Mucosa of gallbladder (tissue), 1 donor: ENCODE measurements around the gene PMAIP1. TPM values are rescaled to one million over a fixed set of nuclear protein-coding genes. Genes with fewer than 3 reads are reported as not detected.
"Not testable (repeated sequence)": the region's sequence is repeated elsewhere in the genome, so short reads cannot be mapped to it uniquely, and the experiment has no call there.

Experiments used
- DNase-seq: peaks from one replicate; pipeline ENCODE4 v3.0.0-alpha.2; 2020; ENCODE audit warnings: low spot score
- total RNA-seq: library from RNA; stranded (reverse); gene quantifications from one replicate; pipeline ENCODE4 v1.2.1, GENCODE V29; 2021
- donor health status: DM: no; HTN: no; CAD: no.

Gene PMAIP1
- total RNA-seq, 1 donor from 2014 or later: 1.4 TPM

- DNase-seq: no peak
Measured at GRCh38 chr18:59884351-59884750, 15.4 kb upstream of the PMAIP1 start.

- DNase-seq: no peak
Measured at GRCh38 chr18:59885579-59886163, 14.1 kb upstream of the PMAIP1 start.

- not testable (repeated sequence) for DNase-seq
Measured at GRCh38 chr18:59886399-59886798, 13.4 kb upstream of the PMAIP1 start.

- DNase-seq: no peak
Measured at GRCh38 chr18:59892123-59892522, 7.7 kb upstream of the PMAIP1 start.

GRCh38 chr18:59893971-59894370 lies 5.8 kb upstream of the PMAIP1 start:
- no peak for DNase-seq

- no peak for DNase-seq
Measured at GRCh38 chr18:59897321-59897954, 2.4 kb upstream of the PMAIP1 start.

- DNase-seq: no peak
Measured at GRCh38 chr18:59898093-59898492, 1.7 kb upstream of the PMAIP1 start.

GRCh38 chr18:59898609-59899297 lies 1.0 kb upstream of the PMAIP1 start:
- DNase-seq: no peak

GRCh38 chr18:59900222-59901128 lies 679 bp downstream of the PMAIP1 start:
- DNase-seq: peak; percentile 23

- DNase-seq: no peak
Measured at GRCh38 chr18:59902131-59902992, 2.6 kb downstream of the PMAIP1 start.

GRCh38 chr18:59902993-59903610 lies 3.3 kb downstream of the PMAIP1 start:
- DNase-seq: no peak

GRCh38 chr18:59904011-59904601 lies 4.3 kb downstream of the PMAIP1 start:
- no peak for DNase-seq

- DNase-seq: no peak
Measured at GRCh38 chr18:59905686-59906091, 5.9 kb downstream of the PMAIP1 start.

GRCh38 chr18:59906203-59906602 lies 6.4 kb downstream of the PMAIP1 start:
- DNase-seq: no peak

GRCh38 chr18:59907172-59907571 lies 7.4 kb downstream of the PMAIP1 start:
- no peak for DNase-seq

- no peak for DNase-seq
Measured at GRCh38 chr18:59907660-59908059, 7.9 kb downstream of the PMAIP1 start.

GRCh38 chr18:59908799-59909198 lies 9.0 kb downstream of the PMAIP1 start:
- DNase-seq: no peak

- DNase-seq: no peak
Measured at GRCh38 chr18:59909289-59910036, 9.7 kb downstream of the PMAIP1 start.

- no peak for DNase-seq
Measured at GRCh38 chr18:59910967-59911366, 11.2 kb downstream of the PMAIP1 start.

GRCh38 chr18:59911600-59911999 lies 11.8 kb downstream of the PMAIP1 start:
- DNase-seq: no peak
